Esophagus muscularis mucosa (tissue), 3 donors: ENCODE data around the gene MRTFB.

Experiments used
- POLR2A ChIP-seq: fragments of 450-650 bp; IDR thresholded peaks from one replicate; pipeline ENCODE4 v1.6.1; 2017; ENCODE audit warnings: antibody characterized with exemption, moderate library complexity, mild to moderate bottlenecking, low read depth
- POLR2AphosphoS5 ChIP-seq, 2 donors: sonication (generic); formaldehyde crosslinking; IDR thresholded peaks; one replicate each; pipeline ENCODE4 v1.6.1; 2017; ENCODE audit warnings: antibody characterized with exemption in 2 of 2
- TF ChIP-seq, protein P1 (sequence below), 3 experiments: fragments of 200-600 bp in 2 of 3; fragments of 450-650 bp in 1 of 3; sonication (generic) in 2 of 3; IDR thresholded peaks; one replicate each; pipeline ENCODE4 v1.5.1; 2017 to 2019; ENCODE audit warnings: antibody characterized with exemption in 3 of 3, mild to moderate bottlenecking in 2 of 3, moderate library complexity in 1 of 3

GRCh38 chr16:14121872-14122271, 50.8 kb downstream of the MRTFB start:
- TF ChIP-seq, protein P1, sequence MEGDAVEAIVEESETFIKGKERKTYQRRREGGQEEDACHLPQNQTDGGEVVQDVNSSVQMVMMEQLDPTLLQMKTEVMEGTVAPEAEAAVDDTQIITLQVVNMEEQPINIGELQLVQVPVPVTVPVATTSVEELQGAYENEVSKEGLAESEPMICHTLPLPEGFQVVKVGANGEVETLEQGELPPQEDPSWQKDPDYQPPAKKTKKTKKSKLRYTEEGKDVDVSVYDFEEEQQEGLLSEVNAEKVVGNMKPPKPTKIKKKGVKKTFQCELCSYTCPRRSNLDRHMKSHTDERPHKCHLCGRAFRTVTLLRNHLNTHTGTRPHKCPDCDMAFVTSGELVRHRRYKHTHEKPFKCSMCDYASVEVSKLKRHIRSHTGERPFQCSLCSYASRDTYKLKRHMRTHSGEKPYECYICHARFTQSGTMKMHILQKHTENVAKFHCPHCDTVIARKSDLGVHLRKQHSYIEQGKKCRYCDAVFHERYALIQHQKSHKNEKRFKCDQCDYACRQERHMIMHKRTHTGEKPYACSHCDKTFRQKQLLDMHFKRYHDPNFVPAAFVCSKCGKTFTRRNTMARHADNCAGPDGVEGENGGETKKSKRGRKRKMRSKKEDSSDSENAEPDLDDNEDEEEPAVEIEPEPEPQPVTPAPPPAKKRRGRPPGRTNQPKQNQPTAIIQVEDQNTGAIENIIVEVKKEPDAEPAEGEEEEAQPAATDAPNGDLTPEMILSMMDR (IDR thresholded peaks at IDR 0.05): no peak
- TF ChIP-seq POLR2A (no peak), POLR2AphosphoS5 (IDR thresholded peaks at IDR 0.05) (no peak)
